SK-N-SH (cell line): ENCODE data around the gene GPR160. TPM values are rescaled to one million over a fixed set of nuclear protein-coding genes. Genes with fewer than 3 reads are reported as not detected.

Experiments used
- CTCF ChIA-PET: fragments of 300-600, 350-600 bp; formaldehyde crosslinking; extraction: SDS; loops from one replicate; lab custom pipeline; 2021; lab: Yijun Ruan, JAX
- POLR2A ChIA-PET: fragments of 350-600 bp; sonication (Branson Sonifier 250); formaldehyde crosslinking; extraction: SDS; loops from one replicate; lab custom pipeline; 2020; ENCODE audit warnings: antibody characterized with exemption, inconsistent platforms; lab: Yijun Ruan, JAX
- DNase-seq: peaks from one replicate; pipeline ENCODE4 v3.0.0; 2012
- H2AFZ ChIP-seq: fragments of 200-600 bp; sonication (generic); 2 replicates; pipeline ENCODE4 v1.8.1; 2016; ENCODE audit warnings: antibody characterized with exemption, mild to moderate bottlenecking, low read depth
- H3F3A ChIP-seq: fragments of 200-600 bp; sonication (generic); replicated peaks from 2 replicates; pipeline ENCODE3; 2016; ENCODE audit warnings: antibody characterized with exemption, mild to moderate bottlenecking; ENCODE audit not compliant: insufficient read depth
- H3K27ac ChIP-seq, 2 experiments: fragments of 200-500 bp in 1 of 2; fragments of 200-600 bp in 1 of 2; sonication (Bioruptor generic) in 1 of 2; sonication (generic), shearing (Covaris generic) in 1 of 2; 2 replicates each; pipeline versions ENCODE4 v1.5.1 to v1.6.1; 2014 to 2016; ENCODE audit warnings: low read depth in 2 of 2, inconsistent platforms in 1 of 2, low read length in 1 of 2, mild to moderate bottlenecking in 1 of 2, mixed read lengths in 1 of 2
- H3K27me3 ChIP-seq: fragments of 200-600 bp; sonication (generic), shearing (Covaris generic); 2 replicates; pipeline ENCODE4 v1.6.1; 2016; ENCODE audit warnings: mixed run types; ENCODE audit not compliant: insufficient read depth
- H3K36me3 ChIP-seq, 2 experiments: fragments of 200-500 bp in 1 of 2; fragments of 200-600 bp in 1 of 2; sonication (Bioruptor generic) in 1 of 2; sonication (generic) in 1 of 2; replicated peaks in 1 of 2; 2 replicates each; pipeline versions ENCODE3 to v1.5.1; 2014 to 2016; ENCODE audit warnings: low read length in 1 of 2, mild to moderate bottlenecking in 1 of 2; ENCODE audit not compliant: insufficient read depth in 2 of 2, control insufficient read depth in 1 of 2
- H3K4me1 ChIP-seq, 2 experiments: fragments of 200-500 bp in 1 of 2; fragments of 200-600 bp in 1 of 2; sonication (Bioruptor generic) in 1 of 2; sonication (generic), shearing (Covaris generic) in 1 of 2; 2 replicates each; pipeline versions ENCODE4 v1.5.1 to v1.6.1; 2014 to 2016; ENCODE audit warnings: low read depth in 1 of 2, low read length in 1 of 2, mixed run types in 1 of 2; ENCODE audit not compliant: insufficient read depth in 2 of 2, control insufficient read depth in 1 of 2
- H3K4me2 ChIP-seq: fragments of 200-600 bp; sonication (generic), shearing (Covaris generic); 2 replicates; pipeline ENCODE4 v1.6.1; 2017; ENCODE audit warnings: mixed run types
- H3K4me3 ChIP-seq, 2 experiments: fragments of 200-500 bp in 1 of 2; fragments of 200-600 bp in 1 of 2; sonication (Bioruptor generic) in 1 of 2; sonication (generic), shearing (Covaris generic) in 1 of 2; 2 replicates each; pipeline versions ENCODE4 v1.5.1 to v1.8.1; 2014 to 2016; ENCODE audit warnings: low read depth in 2 of 2, inconsistent platforms in 1 of 2, low read length in 1 of 2, mild to moderate bottlenecking in 1 of 2, mixed read lengths in 1 of 2, moderate library complexity in 1 of 2
- H3K79me2 ChIP-seq: fragments of 200-600 bp; sonication (generic); 2 replicates; pipeline ENCODE4 v1.8.1; 2017; ENCODE audit warnings: mild to moderate bottlenecking; ENCODE audit not compliant: insufficient read depth
- H3K9ac ChIP-seq: fragments of 200-600 bp; sonication (generic); 2 replicates; pipeline ENCODE4 v1.6.1; 2017; ENCODE audit warnings: mixed run types
- H3K9me2 ChIP-seq: fragments of 200-600 bp; sonication (generic); 2 replicates; pipeline ENCODE4 v1.6.1; 2017; ENCODE audit warnings: mixed run types
- H3K9me3 ChIP-seq: fragments of 200-600 bp; sonication (generic); 2 replicates; pipeline ENCODE4 v1.6.1; 2017; ENCODE audit warnings: mixed run types, mild to moderate bottlenecking, moderate library complexity
- H4K20me1 ChIP-seq: fragments of 200-600 bp; sonication (generic); 2 replicates; pipeline ENCODE4 v1.6.1; 2017; ENCODE audit warnings: mild to moderate bottlenecking, mixed run types; ENCODE audit not compliant: insufficient read depth
- CHD2 ChIP-seq: fragments of 150-350 bp; IDR thresholded peaks from 2 replicates; pipeline ENCODE4 v1.6.1; 2018; ENCODE audit warnings: low read length; ENCODE audit not compliant: partially characterized antibody
- CTCF ChIP-seq: fragments of 200-600 bp; sonication (generic); IDR thresholded peaks from 2 replicates; pipeline ENCODE4 v1.6.1; 2017; ENCODE audit warnings: antibody characterized with exemption, mild to moderate bottlenecking, moderate library complexity
- FOXJ3 ChIP-seq: sonication (generic); formaldehyde crosslinking; IDR thresholded peaks from 2 replicates; pipeline ENCODE4 v1.5.1; 2020; ENCODE audit warnings: mild to moderate bottlenecking, missing genetic modification reagents
- IRF3 ChIP-seq: fragments of 150-350 bp; IDR thresholded peaks from 2 replicates; pipeline ENCODE4 v1.6.1; 2016; ENCODE audit warnings: mild to moderate bottlenecking, low read depth, low read length
- JUND ChIP-seq: IDR thresholded peaks from 2 replicates; pipeline ENCODE4 v1.4.0; 2012
- MEF2A ChIP-seq: IDR thresholded peaks from 2 replicates; pipeline ENCODE4 v1.4.0; 2012; ENCODE audit warnings: low read depth, borderline replicate concordance
- PBX3 ChIP-seq: IDR thresholded peaks from 2 replicates; pipeline ENCODE4; 2012
- REST ChIP-seq: IDR thresholded peaks from 2 replicates; pipeline ENCODE4 v1.6.1; 2012; ENCODE audit warnings: mild to moderate bottlenecking, low read depth, low read length, moderate library complexity
- TAF1 ChIP-seq: IDR thresholded peaks from 2 replicates; pipeline ENCODE4 v1.6.1; 2012; ENCODE audit warnings: low read depth, mild to moderate bottlenecking, low read length, moderate library complexity, borderline replicate concordance
- WGBS: methylation state at CpG from one replicate; pipeline ENCODE4 v1.1.6; 2017; ENCODE audit warnings: low lambda C conversion rate; 5-methylcytosine and 5-hydroxymethylcytosine counted together
- polyA plus RNA-seq, 3 experiments: library from polyadenylated mRNA; depleted of rRNA; stranded (reverse); fragments of >200 nt; gene quantifications; 2 replicates each; pipeline ENCODE4 v1.2.3, GENCODE V29; 2012

The GPR160 gene
- polyA plus RNA-seq, 1 of the 3 experiments (the other 2 are of a cell fraction): 0.31 TPM

- Histone ChIP-seq H3K27me3 (no peaks in the 10 kb centered on the region), H3K9me3 (no peaks in the 10 kb centered on the region), H3K9me2 (no peaks in the 10 kb centered on the region), H3K9ac (no peak overlapping the region), H3K4me1 (no peaks in the 10 kb centered on the region), H3K79me2 (no peaks in the 10 kb centered on the region), H3F3A (no peaks in the 10 kb centered on the region), H3K36me3 (no peaks in the 10 kb centered on the region), H4K20me1 (no peaks in the 10 kb centered on the region), H2AFZ (no peak overlapping the region), H3K4me2 (no peak overlapping the region), H3K4me3 (no peak overlapping the region), H3K27ac (no peak overlapping the region)
- WGBS: 82% methylated on average over 16 of the region's 16 CpGs
- ChIA-PET CTCF (interaction anchor here (0.9 kb wide), 1 partner anchor 15 kb away, joined by 3 read pairs; no protein-coding TSS in a partner anchor), POLR2A (no interaction called here)
- TF ChIP-seq FOXJ3 (CRISPR knock-in tag) (no peak), CTCF (peak; percentile 31; the same call in 1 of the 2 replicates)
- no peak for DNase-seq
Measured at GRCh38 chr3:170062769-170063168, 25.0 kb downstream of the GPR160 start.

- Histone ChIP-seq H3K4me3 (no peak overlapping the region), H2AFZ (no peak overlapping the region), H3K79me2 (no peaks in the 10 kb centered on the region)
- WGBS: 89% methylated on average over 15 of the region's 15 CpGs
- TF ChIP-seq CTCF: no peak
- TF ChIP-seq IRF3: no peak
- no peak for TF ChIP-seq FOXJ3 (CRISPR knock-in tag)
- TF ChIP-seq PBX3: no peak
- no peak for TF ChIP-seq MEF2A
- no peak for TF ChIP-seq TAF1
- TF ChIP-seq REST: no peak
- TF ChIP-seq JUND: no peak
- TF ChIP-seq CHD2: no peak
- TF ChIP-seq, all 33 proteins: peak for 0
- DNase-seq: no peak
- Histone ChIP-seq H3K27ac (no peak overlapping the region), H3K9me3 (no peaks in the 10 kb centered on the region), H3K4me1 (no peaks in the 10 kb centered on the region), H3K4me2 (no peak overlapping the region), H3K9me2 (no peaks in the 10 kb centered on the region), H3K36me3 (no peaks in the 10 kb centered on the region), H3K27me3 (no peaks in the 10 kb centered on the region), H3K9ac (no peak overlapping the region), H3F3A (no peaks in the 10 kb centered on the region), H4K20me1 (no peaks in the 10 kb centered on the region)
- ChIA-PET POLR2A (no interaction called here), CTCF (interaction anchor here (0.9 to 1.4 kb wide), 2 partner anchors 14 to 43 kb away, joined by 3 to 5 read pairs; no protein-coding TSS in a partner anchor)
Measured at GRCh38 chr3:170063691-170064090, 25.9 kb downstream of the GPR160 start.
